ENCODE data around the gene GAS2L1. TPM values are rescaled to one million over a fixed set of nuclear protein-coding genes. Genes with fewer than 3 reads are reported as not detected.

Gene GAS2L1
- total RNA-seq, 1 experiment from 2014 or later = 8.0 TPM

- peak overlapping the region in 2 of 3 experiments; percentile 30 to 84; a peak in 3 of 7 replicates for H3K27ac Mint-ChIP-seq
- H3K4me3 Mint-ChIP-seq = no peak overlapping the region
These were observed 6.0 kb upstream of the GAS2L1 start for GRCh38 chr22:29300467-29300806.

More at GRCh38 chr22:29300467-29300806, 6.0 kb upstream of the GAS2L1 start:
- Histone ChIP-seq H3K4ac (ENCODE audit: low read depth, low read length) (no peak overlapping the region), H3K4me2 (ENCODE audit: insufficient read depth, insufficient read length, low read length) (no peak overlapping the region), H2BK20ac (ENCODE audit: low read depth, low read length, poor library complexity, severe bottlenecking) (no peak overlapping the region), H2AFZ (ENCODE audit: low read length) (no peak overlapping the region), H3K4me1 (ENCODE audit: insufficient read depth, low read length) (no peaks in the 10 kb centered on the region), H4K8ac (replicated peaks; ENCODE audit: insufficient read length, low read depth, low read length) (no peak overlapping the region), H2BK12ac (ENCODE audit: insufficient read length, low read depth, low read length) (no peak overlapping the region), H3K9me3 (ENCODE audit: control insufficient read depth, low read depth, low read length) (no peaks in the 10 kb centered on the region), H3K9ac (ENCODE audit: extremely low read depth, insufficient read length, low read length) (no peak overlapping the region), H4K5ac (ENCODE audit: insufficient read length, low read depth, low read length) (no peak overlapping the region), H3K23ac (ENCODE audit: insufficient read length, low read depth, low read length) (no peak overlapping the region), H2BK120ac (ENCODE audit: low read depth, low read length, poor library complexity, severe bottlenecking) (no peak overlapping the region), H3K18ac (ENCODE audit: insufficient read length, low read depth, low read length) (no peak overlapping the region), H3T11ph (ENCODE audit: low read length) (no peak overlapping the region), H3K79me1 (ENCODE audit: insufficient read depth, low read depth, low read length, poor library complexity, severe bottlenecking) (no peaks in the 10 kb centered on the region), H2AK5ac (ENCODE audit: insufficient read length, low read length) (no peak overlapping the region), H3K14ac (ENCODE audit: insufficient read depth, low read length) (no peak overlapping the region), H3K56ac (ENCODE audit: insufficient read length, low read depth, low read length) (no peak overlapping the region), H3K27ac (ENCODE audit: insufficient read length, low read depth, low read length) (no peak overlapping the region), H3K23me2 (ENCODE audit: insufficient read length, low read depth, low read length, poor library complexity, severe bottlenecking) (no peaks in the 10 kb centered on the region), H2BK5ac (ENCODE audit: insufficient read length, low read length) (no peak overlapping the region), H4K20me1 (ENCODE audit: control insufficient read depth, insufficient read depth, insufficient read length) (no peaks in the 10 kb centered on the region), H3K79me2 (ENCODE audit: insufficient read depth, low read length) (no peaks in the 10 kb centered on the region), H3K27me3 (ENCODE audit: insufficient read depth, low read length) (no peaks in the 10 kb centered on the region), H4K91ac (ENCODE audit: insufficient read length, low read depth, low read length) (no peak overlapping the region), H2BK15ac (ENCODE audit: low read depth, low read length) (no peak overlapping the region)
- Mint-ChIP-seq H3K36me3 (ENCODE audit: insufficient read depth in 1 of 3, low read depth in 3 of 3) (peaks cover 40 to 60% (median 45%) of the 10 kb centered on the region in 3 experiments; a peak in 6 of 7 replicates), H3K4me1 (peaks cover 12 to 16% of the 10 kb centered on the region in 2 experiments), H3K27me3 (ENCODE audit: low read depth) (peaks cover 2% of the 10 kb centered on the region), H3K9me3 (peaks cover 0 to 3% of the 10 kb centered on the region in 2 experiments; a peak in 1 of 5 replicates)
- TF ChIP-seq, protein P1, sequence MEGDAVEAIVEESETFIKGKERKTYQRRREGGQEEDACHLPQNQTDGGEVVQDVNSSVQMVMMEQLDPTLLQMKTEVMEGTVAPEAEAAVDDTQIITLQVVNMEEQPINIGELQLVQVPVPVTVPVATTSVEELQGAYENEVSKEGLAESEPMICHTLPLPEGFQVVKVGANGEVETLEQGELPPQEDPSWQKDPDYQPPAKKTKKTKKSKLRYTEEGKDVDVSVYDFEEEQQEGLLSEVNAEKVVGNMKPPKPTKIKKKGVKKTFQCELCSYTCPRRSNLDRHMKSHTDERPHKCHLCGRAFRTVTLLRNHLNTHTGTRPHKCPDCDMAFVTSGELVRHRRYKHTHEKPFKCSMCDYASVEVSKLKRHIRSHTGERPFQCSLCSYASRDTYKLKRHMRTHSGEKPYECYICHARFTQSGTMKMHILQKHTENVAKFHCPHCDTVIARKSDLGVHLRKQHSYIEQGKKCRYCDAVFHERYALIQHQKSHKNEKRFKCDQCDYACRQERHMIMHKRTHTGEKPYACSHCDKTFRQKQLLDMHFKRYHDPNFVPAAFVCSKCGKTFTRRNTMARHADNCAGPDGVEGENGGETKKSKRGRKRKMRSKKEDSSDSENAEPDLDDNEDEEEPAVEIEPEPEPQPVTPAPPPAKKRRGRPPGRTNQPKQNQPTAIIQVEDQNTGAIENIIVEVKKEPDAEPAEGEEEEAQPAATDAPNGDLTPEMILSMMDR (conservative IDR thresholded peaks at IDR 0.05) = no peak
- no peak for DNase-seq
- no CpG with 5 or more reads among the region's 4 CpGs for WGBS (ENCODE audit: extremely low coverage, insufficient read length, low lambda C conversion rate)
